Suprapubic skin (tissue), 4 donors: Measurements from ENCODE around the gene MBNL2.

Source experiments
- CTCF ChIP-seq, 2 donors: fragments of 200-600 bp in 1 of 2; fragments of 450-650 bp in 1 of 2; sonication (generic) in 1 of 2; IDR thresholded peaks; one replicate each; pipeline ENCODE4 v1.5.1; 2016 to 2019; ENCODE audit warnings: antibody characterized with exemption in 2 of 2, mild to moderate bottlenecking in 1 of 2, moderate library complexity in 1 of 2
- EP300 ChIP-seq: sonication (generic); formaldehyde crosslinking; IDR thresholded peaks from one replicate; pipeline ENCODE4 v1.6.1; 2017; ENCODE audit warnings: antibody characterized with exemption
- POLR2A ChIP-seq, 2 donors: fragments of 450-650 bp; IDR thresholded peaks; one replicate each; pipeline ENCODE4 v1.6.1; 2017; ENCODE audit warnings: antibody characterized with exemption in 2 of 2, mild to moderate bottlenecking in 2 of 2, moderate library complexity in 2 of 2
- POLR2AphosphoS5 ChIP-seq, 3 donors: sonication (generic); formaldehyde crosslinking; IDR thresholded peaks; one replicate each; pipeline ENCODE4 v1.6.1; 2017; ENCODE audit warnings: antibody characterized with exemption in 3 of 3

DNA sequence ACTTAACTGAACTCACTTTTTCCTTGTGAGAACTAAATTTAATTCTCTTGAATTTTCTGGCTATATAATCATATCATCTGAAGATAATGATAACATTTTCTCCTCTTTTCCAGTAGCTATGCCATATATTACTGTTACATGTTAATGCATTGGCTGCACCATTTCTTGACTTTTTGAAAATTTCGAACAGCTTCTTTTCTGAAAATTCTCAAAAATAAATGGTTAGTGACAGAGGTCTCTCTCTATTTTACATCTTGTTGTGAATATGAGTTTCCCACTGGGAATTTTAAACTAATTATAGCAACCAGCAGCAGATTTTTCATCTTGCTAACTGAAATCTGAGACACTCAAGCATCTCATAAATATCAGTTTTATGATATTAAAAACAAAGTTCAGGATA, 30.6 kb downstream of the MBNL2 start:
- no peak for TF ChIP-seq CTCF (IDR thresholded peaks at IDR 0.05)
- no peak for TF ChIP-seq POLR2AphosphoS5 (IDR thresholded peaks at IDR 0.05)
- no peak for TF ChIP-seq POLR2A (IDR thresholded peaks at IDR 0.05)
- no peak for TF ChIP-seq EP300
